NT2/D1 (cell line): ENCODE measurements around the gene TMEM61.

ENCODE experiments used
- SUZ12 ChIP-seq: IDR thresholded peaks from 2 replicates; pipeline ENCODE4 v1.6.1; 2011; ENCODE audit not compliant: insufficient read length, insufficient read depth; ENCODE audit errors: extremely low read depth
- YY1 ChIP-seq: IDR thresholded peaks from 2 replicates; pipeline ENCODE4 v1.6.1; 2011; ENCODE audit not compliant: insufficient read length, insufficient read depth
- ZNF274 ChIP-seq: IDR thresholded peaks from 2 replicates; pipeline ENCODE4 v1.6.1; 2011; ENCODE audit warnings: mild to moderate bottlenecking, low read depth, low read length

GRCh38 chr1:54998100-54998499 lies 17.7 kb downstream of the TMEM61 start:
- TF ChIP-seq YY1 (no peak), SUZ12 (no peak), ZNF274 (no peak)
